GM12864 (cell line): ENCODE results near the gene ALDH1L1.

Experiments
- DNase-seq: peaks from one replicate; pipeline ENCODE4 v3.0.0-alpha.2; 2011; ENCODE audit warnings: low read depth
- H3K4me3 ChIP-seq: 2 replicates; pipeline ENCODE4 v1.5.1; 2011; ENCODE audit warnings: mild to moderate bottlenecking, low read depth, low read length, control low read depth
- TF ChIP-seq, protein P1 (sequence below): IDR thresholded peaks from 2 replicates; pipeline ENCODE4 v1.5.1; 2011; ENCODE audit warnings: low read depth, mild to moderate bottlenecking, moderate library complexity, low read length, control low read depth, inconsistent platforms; ENCODE audit errors: missing control alignments

The ALDH1L1 gene

DNA sequence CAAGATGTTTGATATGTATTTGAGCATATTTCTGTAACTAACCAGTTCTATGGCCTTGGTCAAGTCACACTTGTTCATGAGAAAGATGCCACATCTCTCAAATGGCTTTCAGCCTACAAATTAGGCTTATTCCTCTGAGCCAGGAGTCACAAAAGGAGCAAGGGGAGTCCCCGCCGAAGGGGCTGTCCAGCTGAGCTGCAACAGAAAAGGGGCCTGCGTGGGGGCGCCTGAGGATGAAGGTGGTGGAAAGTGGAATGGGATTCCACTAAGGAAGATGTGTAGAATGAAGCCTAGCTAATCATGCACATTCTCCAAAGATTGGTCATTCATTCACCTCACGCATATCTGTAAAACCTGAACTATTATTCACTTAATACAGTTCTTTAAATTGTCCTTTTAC lies 19.1 kb downstream of the ALDH1L1 start:
- H3K4me3 ChIP-seq = no peak overlapping the region
- no peak for DNase-seq
- TF ChIP-seq, protein P1, sequence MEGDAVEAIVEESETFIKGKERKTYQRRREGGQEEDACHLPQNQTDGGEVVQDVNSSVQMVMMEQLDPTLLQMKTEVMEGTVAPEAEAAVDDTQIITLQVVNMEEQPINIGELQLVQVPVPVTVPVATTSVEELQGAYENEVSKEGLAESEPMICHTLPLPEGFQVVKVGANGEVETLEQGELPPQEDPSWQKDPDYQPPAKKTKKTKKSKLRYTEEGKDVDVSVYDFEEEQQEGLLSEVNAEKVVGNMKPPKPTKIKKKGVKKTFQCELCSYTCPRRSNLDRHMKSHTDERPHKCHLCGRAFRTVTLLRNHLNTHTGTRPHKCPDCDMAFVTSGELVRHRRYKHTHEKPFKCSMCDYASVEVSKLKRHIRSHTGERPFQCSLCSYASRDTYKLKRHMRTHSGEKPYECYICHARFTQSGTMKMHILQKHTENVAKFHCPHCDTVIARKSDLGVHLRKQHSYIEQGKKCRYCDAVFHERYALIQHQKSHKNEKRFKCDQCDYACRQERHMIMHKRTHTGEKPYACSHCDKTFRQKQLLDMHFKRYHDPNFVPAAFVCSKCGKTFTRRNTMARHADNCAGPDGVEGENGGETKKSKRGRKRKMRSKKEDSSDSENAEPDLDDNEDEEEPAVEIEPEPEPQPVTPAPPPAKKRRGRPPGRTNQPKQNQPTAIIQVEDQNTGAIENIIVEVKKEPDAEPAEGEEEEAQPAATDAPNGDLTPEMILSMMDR = no peak

DNA sequence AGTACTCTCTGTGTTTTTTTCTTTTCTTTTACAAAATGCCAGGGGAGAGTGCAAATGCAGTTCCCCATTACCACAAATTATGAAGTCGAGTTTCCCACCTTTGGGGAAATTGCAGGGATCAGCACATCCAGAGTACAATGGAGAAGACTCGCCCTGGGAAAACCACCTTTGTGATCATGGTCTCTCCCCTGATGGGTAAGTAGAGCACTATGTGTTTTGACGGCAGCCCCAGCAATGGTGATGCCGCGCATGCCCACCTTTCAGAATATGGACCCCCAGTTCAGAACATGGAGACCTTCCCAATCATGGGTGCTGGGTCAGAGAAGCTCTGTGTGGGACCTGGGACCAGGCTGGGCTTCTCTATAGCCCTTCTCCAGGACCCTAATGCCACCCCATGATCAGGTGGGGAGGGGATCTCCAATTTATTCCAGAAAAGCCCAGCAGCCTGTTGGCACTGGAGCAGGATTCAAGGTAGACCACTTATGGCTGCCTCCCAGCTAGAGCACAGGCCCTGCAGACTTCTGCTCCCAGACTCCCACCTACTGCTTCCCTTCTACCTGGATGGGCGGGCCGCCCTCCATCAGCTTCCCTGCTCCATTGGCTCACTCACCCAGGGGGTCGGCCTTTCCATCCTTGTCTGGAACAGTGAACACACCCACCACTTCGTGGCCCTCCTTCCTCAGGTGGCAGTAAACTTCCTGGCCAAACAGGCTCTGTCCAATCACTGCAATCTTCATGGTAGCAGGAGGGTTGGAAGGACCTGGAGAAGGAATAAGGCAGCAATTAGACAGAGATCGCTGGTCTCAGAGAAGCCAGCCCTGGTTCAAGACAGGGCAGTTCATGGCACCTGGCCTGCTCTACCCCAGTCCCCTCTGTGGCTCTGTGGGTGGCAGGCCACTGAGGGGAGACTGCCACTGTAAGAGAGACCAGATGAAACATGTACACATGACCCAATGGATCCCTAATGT lies 19.9 kb downstream of the ALDH1L1 start:
- TF ChIP-seq, protein P1 = no peak
- H3K4me3 ChIP-seq = no peak overlapping the region
- DNase-seq = no peak

DNA sequence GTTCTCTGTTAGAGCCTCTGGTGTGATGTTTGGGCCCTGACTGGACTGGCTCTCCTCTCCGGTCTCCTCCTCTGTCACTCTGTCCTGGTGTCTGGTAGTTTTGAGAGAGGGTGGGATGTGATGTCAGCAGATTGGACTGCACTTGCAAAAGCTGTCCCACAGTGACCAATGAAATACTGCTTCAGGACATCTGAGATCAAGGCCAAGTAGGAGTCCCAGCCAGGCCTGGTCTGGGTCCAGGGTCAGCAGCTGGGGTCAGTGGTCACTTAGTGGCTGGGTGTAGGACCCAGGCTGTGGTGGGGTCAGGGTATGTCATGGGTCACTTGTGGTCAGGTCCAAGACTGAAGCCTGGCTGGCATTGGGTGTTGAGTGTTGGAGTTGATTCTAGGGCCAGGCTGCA lies 20.9 kb downstream of the ALDH1L1 start:
- no peak overlapping the region for H3K4me3 ChIP-seq
- no peak for DNase-seq
- TF ChIP-seq, protein P1 = no peak

DNA sequence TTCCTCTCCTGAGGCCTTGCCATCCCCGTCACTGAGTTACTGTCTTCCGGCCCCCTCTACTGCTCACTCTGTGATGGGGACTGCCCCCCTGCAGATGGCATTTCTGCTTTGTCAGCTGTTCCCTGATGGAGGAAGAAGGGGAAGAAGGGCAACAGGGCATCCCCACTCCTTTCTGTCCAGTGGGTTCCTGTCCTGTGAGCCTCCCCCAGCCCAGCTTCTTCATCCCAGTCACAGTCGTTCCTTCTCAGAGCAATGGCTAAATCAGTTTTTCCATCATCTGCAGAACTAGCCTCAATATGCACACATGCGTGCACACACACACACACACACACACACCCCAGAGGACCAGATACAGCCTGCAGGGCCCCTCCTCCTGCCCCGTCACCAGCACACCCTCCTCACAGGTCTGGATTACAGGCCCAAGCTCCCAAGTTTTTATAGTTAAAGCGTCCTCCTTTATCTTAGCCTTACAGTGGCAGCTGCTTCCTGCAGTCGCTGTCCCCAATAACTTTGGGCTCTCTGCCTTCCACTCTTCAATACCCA lies 21.4 kb downstream of the ALDH1L1 start:
- H3K4me3 ChIP-seq = no peak overlapping the region
- DNase-seq = no peak
- TF ChIP-seq, protein P1 = no peak

DNA sequence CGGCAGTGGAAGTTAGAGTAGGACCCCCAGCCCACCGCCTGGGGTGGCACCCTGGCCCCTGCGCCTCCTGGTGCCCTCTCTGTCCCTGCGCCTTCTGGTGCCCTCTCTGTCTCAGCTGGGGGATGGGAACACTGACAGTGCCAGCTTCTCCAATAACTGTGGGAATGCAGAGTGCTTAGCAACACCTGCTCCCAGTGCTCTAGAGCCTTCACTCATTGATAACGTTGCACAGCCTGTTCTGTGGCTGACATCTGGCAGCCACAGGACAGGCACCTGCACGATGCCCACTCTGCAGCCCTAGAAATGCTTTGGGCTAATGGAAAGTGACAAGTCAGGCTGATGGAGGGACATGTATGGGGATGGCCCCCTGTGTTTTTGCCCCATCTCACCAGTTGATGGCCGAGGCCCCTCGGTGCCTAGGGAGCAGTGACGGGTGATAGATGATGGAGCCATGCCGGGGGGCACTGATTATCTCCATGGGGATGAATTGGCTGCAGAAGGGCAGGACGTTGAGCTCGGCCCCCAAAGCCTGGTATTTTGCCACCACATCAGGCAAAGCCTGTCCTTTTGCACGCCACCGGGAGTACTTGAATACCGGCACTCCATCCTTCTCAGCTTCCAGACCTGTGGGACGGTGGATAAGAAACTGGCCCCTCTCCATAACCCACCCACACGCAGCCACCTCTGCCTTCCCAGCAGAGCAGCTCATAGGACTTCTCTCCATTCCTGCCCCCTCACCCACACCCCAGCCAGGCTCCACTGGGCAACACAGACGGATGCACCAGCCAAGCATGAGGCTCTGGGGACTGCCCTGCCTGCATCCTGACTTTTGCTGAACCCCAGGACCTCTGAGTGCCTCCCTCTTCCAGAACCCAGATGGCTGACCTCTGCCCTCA lies 22.1 kb downstream of the ALDH1L1 start:
- TF ChIP-seq, protein P1 = no peak
- no peak overlapping the region for H3K4me3 ChIP-seq
- no peak for DNase-seq

DNA sequence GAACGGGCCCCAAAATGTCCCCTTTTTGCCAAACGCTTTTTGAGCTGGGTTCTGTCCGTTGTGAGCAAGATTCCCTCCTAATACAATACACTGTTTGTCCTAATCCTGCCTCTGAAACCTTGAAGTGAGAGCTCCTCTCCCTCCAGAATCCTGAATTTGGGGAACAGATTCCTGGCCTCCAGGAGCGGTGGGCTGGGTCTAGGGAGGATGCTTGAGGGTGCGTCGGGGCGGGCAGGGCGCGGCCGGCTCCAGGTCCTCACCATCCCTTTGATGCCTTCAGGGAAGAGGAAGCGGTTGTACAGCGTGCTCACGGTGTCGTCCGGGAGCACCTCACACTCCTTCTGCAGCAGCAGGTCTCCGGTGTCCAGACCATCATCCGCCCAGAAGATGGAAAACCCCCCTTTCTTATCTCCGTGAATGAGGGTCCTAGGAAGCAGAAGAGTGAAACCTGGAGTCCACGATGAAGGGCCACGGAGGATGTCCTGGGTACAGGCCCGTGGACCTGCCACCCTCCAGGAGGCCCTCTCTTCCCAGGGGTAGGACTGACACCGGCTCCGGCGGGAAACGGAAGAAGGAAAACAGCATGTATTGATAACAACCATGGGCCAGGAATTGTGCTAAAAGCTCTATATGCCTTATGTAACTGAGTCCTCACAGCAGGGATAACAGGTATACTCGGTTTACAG lies 23.2 kb downstream of the ALDH1L1 start:
- no peak overlapping the region for H3K4me3 ChIP-seq
- TF ChIP-seq, protein P1 = no peak
- no peak for DNase-seq
